A673 (cell line): ENCODE data around the gene SCAF1. TPM values are rescaled to one million over a fixed set of nuclear protein-coding genes. Genes with fewer than 3 reads are reported as not detected.
A peak's percentile ranks its signal among the peaks of the same experiment; 100 is the strongest.

Experiments used
- BruUV-seq: library from RNA; stranded (reverse); fragments of 400-500 nt; replicated peaks from 2 replicates; lab custom pipeline; 2021; lab: Mats Ljungman, UMichigan
- CTCF ChIA-PET: fragments of 300-600 bp; sonication (Branson Sonifier 250); formaldehyde crosslinking; loops from one replicate; lab custom pipeline; 2022; ENCODE audit warnings: antibody characterized with exemption; lab: Charles Lee
- POLR2A ChIA-PET: fragments of 300-600 bp; sonication (Branson Sonifier 250); formaldehyde crosslinking; loops from one replicate; lab custom pipeline; 2022; ENCODE audit warnings: antibody characterized with exemption; ENCODE audit not compliant: low non-redundant PET; lab: Charles Lee
- DNase-seq: peaks from one replicate; pipeline ENCODE4 v3.0.0-alpha.2; 2015; ENCODE audit warnings: low spot score
- H3K27ac ChIP-seq: fragments of 200-600 bp; sonication (generic); 2 replicates; pipeline ENCODE4 v1.5.1; 2016; ENCODE audit warnings: mixed run types, low read depth, mild to moderate bottlenecking, mixed read lengths, antibody characterized with exemption, low read length; ENCODE audit not compliant: poor library complexity, severe bottlenecking
- H3K27me3 ChIP-seq: fragments of 200-600 bp; sonication (generic); replicated peaks from 2 replicates; pipeline ENCODE4 v1.6.1; 2017; ENCODE audit warnings: mixed run types, low read depth, mild to moderate bottlenecking, mixed read lengths, antibody characterized with exemption, low read length; ENCODE audit not compliant: insufficient read depth, poor library complexity
- H3K36me3 ChIP-seq: fragments of 200-600 bp; sonication (generic); 2 replicates; pipeline ENCODE4 v1.6.1; 2016; ENCODE audit warnings: mixed run types, mild to moderate bottlenecking, mixed read lengths, antibody characterized with exemption, low read length; ENCODE audit not compliant: insufficient read depth, poor library complexity, severe bottlenecking
- H3K4me1 ChIP-seq: fragments of 200-600 bp; sonication (generic); 2 replicates; pipeline ENCODE4 v1.6.1; 2017; ENCODE audit warnings: mixed run types, mild to moderate bottlenecking, mixed read lengths, antibody characterized with exemption, low read length; ENCODE audit not compliant: insufficient read depth, poor library complexity, severe bottlenecking
- H3K4me3 ChIP-seq: fragments of 200-600 bp; sonication (generic); 2 replicates; pipeline ENCODE4 v1.5.1; 2016; ENCODE audit warnings: low read depth, mixed run types, mild to moderate bottlenecking, mixed read lengths, low read length; ENCODE audit not compliant: poor library complexity, severe bottlenecking
- H3K9me3 ChIP-seq: fragments of 200-600 bp; sonication (generic); 2 replicates; pipeline ENCODE4 v1.6.1; 2016; ENCODE audit warnings: mixed run types, low read depth, mild to moderate bottlenecking, mixed read lengths, antibody characterized with exemption, low read length; ENCODE audit not compliant: poor library complexity, severe bottlenecking
- CTCF ChIP-seq: fragments of 300-800, 200-600 bp; sonication (generic); conservative IDR thresholded peaks from 2 replicates; pipeline ENCODE4 v1.5.1; 2017; ENCODE audit warnings: low read depth, mild to moderate bottlenecking, antibody characterized with exemption, low read length, moderate library complexity, mixed read lengths
- EZH2 ChIP-seq: fragments of 200-600 bp; sonication (generic); IDR thresholded peaks from 2 replicates; pipeline ENCODE4 v1.6.1; 2017; ENCODE audit warnings: borderline replicate concordance, low read depth, mild to moderate bottlenecking, mixed read lengths, antibody characterized with exemption, low read length; ENCODE audit not compliant: poor library complexity, severe bottlenecking
- intact Hi-C: fragments of 100-400 bp; cut with micrococcal nuclease; formaldehyde crosslinking; loops from one replicate; pipeline ENCODE4 v1.10.0; 2022; ENCODE audit not compliant: unreplicated experiment
- total RNA-seq: library from RNA; stranded (reverse); gene quantifications from 2 replicates; pipeline ENCODE4 v1.2.3, GENCODE V29; 2021

SCAF1 gene
- total RNA-seq, 1 experiment from 2014 or later, result 98.2 TPM

- TF ChIP-seq CTCF, result no peak
- no peak for TF ChIP-seq EZH2
- ChIA-PET CTCF (no interaction called here), POLR2A (no interaction called here)
- Histone ChIP-seq H3K36me3 (peaks cover 24% of the 10 kb centered on the region), H3K4me3 (no peak overlapping the region), H3K9me3 (no peaks in the 10 kb centered on the region), H3K4me1 (peaks cover 17% of the 10 kb centered on the region), H3K27me3 (no peaks in the 10 kb centered on the region), H3K27ac (no peak overlapping the region)
- DNase-seq, result no peak
- no TSS peak for BruUV-seq
- intact Hi-C loops, result no loop called here
These were observed 27.5 kb downstream of the SCAF1 start for GRCh38 chr19:49669516-49669915.

- Histone ChIP-seq H3K27ac (peak overlapping the region; percentile 74), H3K36me3 (peaks cover 24% of the 10 kb centered on the region), H3K9me3 (no peaks in the 10 kb centered on the region), H3K4me1 (peaks cover 13% of the 10 kb centered on the region), H3K27me3 (no peaks in the 10 kb centered on the region), H3K4me3 (no peak overlapping the region)
- ChIA-PET CTCF (interaction anchor here (0.9 kb wide), 1 partner anchor 29 kb away, joined by 3 read pairs; no protein-coding TSS in a partner anchor), POLR2A (no interaction called here)
- intact Hi-C loops, result no loop called here
- TF ChIP-seq CTCF (peak; percentile 98), EZH2 (no peak)
- BruUV-seq, result no TSS peak
- peak; percentile 76 for DNase-seq
These were observed 30.3 kb downstream of the SCAF1 start for GRCh38 chr19:49672131-49672919.

GRCh38 chr19:49676136-49676783 is 34.3 kb downstream of the SCAF1 start:
- no peak for TF ChIP-seq EZH2
- TF ChIP-seq CTCF, result no peak
- H3K4me3 ChIP-seq, result peak overlapping the region; percentile 81
- ChIA-PET CTCF (interaction anchor here (0.6 to 1.4 kb wide), 4 partner anchors 12 to 173 kb away, joined by 3 to 5 read pairs (median 4); no protein-coding TSS in a partner anchor), POLR2A (interaction anchor here (0.6 to 1.0 kb wide), 5 partner anchors 27 to 192 kb away, joined by 3 to 6 read pairs (median 4); partner anchors contain the start of genes PTOV1 and SCAF1)
- no TSS peak for BruUV-seq
- peak; percentile 92 for DNase-seq
- no peaks in the 10 kb centered on the region for H3K27me3 ChIP-seq
- H3K36me3 ChIP-seq, result peaks cover 12% of the 10 kb centered on the region
- H3K9me3 ChIP-seq, result no peaks in the 10 kb centered on the region
- intact Hi-C loops, result loop anchor here (5.0 kb wide), 2 partner anchors 84 to 104 kb away; partner anchors contain the start of gene PRR12
- peaks cover 37% of the 10 kb centered on the region for H3K4me1 ChIP-seq
- H3K27ac ChIP-seq, result peak overlapping the region; percentile 98
